IMR-90 (cell line): ENCODE measurements around the gene MDM4. TPM values are rescaled to one million over a fixed set of nuclear protein-coding genes. Genes with fewer than 3 reads are reported as not detected.

Experiments
- ATAC-seq: fragments of 200-7000 bp; cut with Tn5 transposase; 2 replicates; pipeline ENCODE4 v1.9.1; 2020; ENCODE audit warnings: low read depth, mild to moderate bottlenecking, moderate library complexity
- BruUV-seq: library from RNA; stranded (reverse); fragments of 400-500 nt; replicated peaks from 2 replicates; lab custom pipeline; 2021; lab: Mats Ljungman, UMichigan
- CTCF ChIA-PET: fragments of 300-600 bp; formaldehyde crosslinking; extraction: SDS; loops from one replicate; lab custom pipeline; 2021; ENCODE audit warnings: antibody characterized with exemption; lab: Yijun Ruan, JAX
- POLR2A ChIA-PET: fragments of 300-600 bp; sonication (Branson Sonifier 250); formaldehyde crosslinking; loops from one replicate; lab custom pipeline; 2022; ENCODE audit warnings: antibody characterized with exemption; ENCODE audit not compliant: unreplicated experiment; lab: Charles Lee
- DNase-seq: peaks from one replicate; pipeline ENCODE4 v3.0.0; 2013
- H2AFZ ChIP-seq: replicated peaks from 2 replicates; pipeline ENCODE3; 2013; ENCODE audit warnings: low read length, mild to moderate bottlenecking; ENCODE audit not compliant: poor library complexity
- H2AK5ac ChIP-seq: 2 replicates; pipeline ENCODE4 v1.6.1; 2013; ENCODE audit warnings: low read depth, low read length, inconsistent platforms
- H2AK9ac ChIP-seq: replicated peaks from 2 replicates; pipeline ENCODE3; 2013; ENCODE audit warnings: mild to moderate bottlenecking, low read depth, low read length, moderate library complexity; ENCODE audit not compliant: poor library complexity
- H2BK120ac ChIP-seq: 2 replicates; pipeline ENCODE4 v1.6.1; 2013; ENCODE audit warnings: low read depth, low read length, inconsistent platforms
- H2BK15ac ChIP-seq: 3 replicates; pipeline ENCODE4 v1.6.1; 2013; ENCODE audit warnings: low read depth, low read length, inconsistent platforms
- H2BK20ac ChIP-seq: 2 replicates; pipeline ENCODE4 v1.6.1; 2013; ENCODE audit warnings: low read depth, mild to moderate bottlenecking, inconsistent platforms, low read length, moderate library complexity
- H2BK5ac ChIP-seq: 2 replicates; pipeline ENCODE4 v1.6.1; 2013; ENCODE audit warnings: mild to moderate bottlenecking, low read depth, low read length, inconsistent platforms; ENCODE audit not compliant: poor library complexity, severe bottlenecking
- H3K14ac ChIP-seq: replicated peaks from 2 replicates; pipeline ENCODE4 v1.6.1; 2013; ENCODE audit warnings: low read depth, low read length, inconsistent platforms
- H3K18ac ChIP-seq: 2 replicates; pipeline ENCODE4 v1.6.1; 2013; ENCODE audit warnings: low read depth, low read length, control low read depth
- H3K23ac ChIP-seq: 2 replicates; pipeline ENCODE4 v1.6.1; 2013; ENCODE audit warnings: low read depth, low read length, inconsistent platforms
- H3K27ac ChIP-seq: 2 replicates; pipeline ENCODE4 v1.5.1; 2013; ENCODE audit warnings: mild to moderate bottlenecking, control low read depth, low read length; ENCODE audit not compliant: insufficient read depth
- H3K27me3 ChIP-seq: 2 replicates; pipeline ENCODE4 v1.6.1; 2013; ENCODE audit warnings: low read length; ENCODE audit not compliant: control insufficient read depth, insufficient read depth
- H3K36me3 ChIP-seq: 2 replicates; pipeline ENCODE4 v1.6.1; 2013; ENCODE audit warnings: low read length, mixed read lengths; ENCODE audit not compliant: control insufficient read depth, insufficient read depth
- H3K4ac ChIP-seq: 2 replicates; pipeline ENCODE4 v1.6.1; 2013; ENCODE audit warnings: low read depth, low read length, inconsistent platforms
- H3K4me1 ChIP-seq: 2 replicates; pipeline ENCODE4 v1.6.1; 2013; ENCODE audit warnings: low read length, mixed read lengths; ENCODE audit not compliant: control insufficient read depth, insufficient read depth
- H3K4me2 ChIP-seq: 2 replicates; pipeline ENCODE4 v1.6.1; 2013; ENCODE audit warnings: low read depth, mild to moderate bottlenecking, control low read depth, low read length, moderate library complexity
- H3K4me3 ChIP-seq: 2 replicates; pipeline ENCODE4 v1.5.1; 2013; ENCODE audit warnings: low read depth, mild to moderate bottlenecking, control low read depth, low read length, moderate library complexity; ENCODE audit not compliant: insufficient read depth
- H3K56ac ChIP-seq: 2 replicates; pipeline ENCODE4 v1.6.1; 2013; ENCODE audit warnings: low read length, inconsistent platforms; ENCODE audit not compliant: insufficient read depth; ENCODE audit errors: extremely low read depth
- H3K79me1 ChIP-seq, 2 experiments: 2 replicates each; pipeline ENCODE4 v1.6.1; 2013; ENCODE audit warnings: low read length in 2 of 2, inconsistent platforms in 1 of 2, low read depth in 1 of 2
- H3K9ac ChIP-seq: 2 replicates; pipeline ENCODE4 v1.6.1; 2013; ENCODE audit warnings: low read depth, low read length, control low read depth
- H3K9me1 ChIP-seq: 2 replicates; pipeline ENCODE4 v1.6.1; 2013; ENCODE audit warnings: low read length, inconsistent platforms; ENCODE audit not compliant: insufficient read depth
- H3K9me3 ChIP-seq: 2 replicates; pipeline ENCODE4 v1.6.1; 2013; ENCODE audit warnings: low read length; ENCODE audit not compliant: control insufficient read depth, insufficient read depth
- H4K20me1 ChIP-seq: 2 replicates; pipeline ENCODE4 v1.6.1; 2013; ENCODE audit warnings: low read length, inconsistent platforms; ENCODE audit not compliant: insufficient read depth
- H4K5ac ChIP-seq: 2 replicates; pipeline ENCODE4 v1.6.1; 2013; ENCODE audit warnings: mild to moderate bottlenecking, low read depth, low read length, control low read depth
- H4K8ac ChIP-seq, 2 experiments: 2 replicates each; pipeline ENCODE4 v1.6.1; 2013; ENCODE audit warnings: low read depth in 2 of 2, low read length in 2 of 2, control low read depth in 1 of 2, inconsistent platforms in 1 of 2
- H4K91ac ChIP-seq: 2 replicates; pipeline ENCODE4 v1.6.1; 2013; ENCODE audit warnings: low read depth, low read length, inconsistent platforms; ENCODE audit not compliant: insufficient read depth
- BHLHE40 ChIP-seq: fragments of 150-350 bp; IDR thresholded peaks from 2 replicates; pipeline ENCODE4 v1.6.1; 2016; ENCODE audit warnings: mild to moderate bottlenecking, low read depth, low read length
- CEBPB ChIP-seq: IDR thresholded peaks from 2 replicates; pipeline ENCODE4 v1.6.1; 2012; ENCODE audit warnings: low read depth, low read length, improper control_type of control experiment
- CHD1 ChIP-seq: IDR thresholded peaks from 2 replicates; pipeline ENCODE4 v1.6.1; 2012; ENCODE audit warnings: low read depth, low read length, improper control_type of control experiment
- FOS ChIP-seq: fragments of 150-350 bp; IDR thresholded peaks from 2 replicates; pipeline ENCODE4 v1.6.1; 2016; ENCODE audit warnings: low read depth, low read length
- MAFK ChIP-seq: IDR thresholded peaks from 2 replicates; pipeline ENCODE4 v1.6.1; 2012; ENCODE audit warnings: low read depth, low read length, improper control_type of control experiment
- MAZ ChIP-seq: IDR thresholded peaks from 2 replicates; pipeline ENCODE4 v1.6.1; 2012; ENCODE audit warnings: low read depth, mild to moderate bottlenecking, low read length, improper control_type of control experiment, moderate library complexity, borderline replicate concordance
- NFE2L2 ChIP-seq: fragments of 150-350 bp; IDR thresholded peaks from 2 replicates; pipeline ENCODE4 v1.6.1; 2016; ENCODE audit warnings: low read depth, mild to moderate bottlenecking, low read length
- POLR2A ChIP-seq: IDR thresholded peaks from 2 replicates; pipeline ENCODE4 v1.6.1; 2012; ENCODE audit warnings: mild to moderate bottlenecking, low read depth, low read length
- RCOR1 ChIP-seq: IDR thresholded peaks from 2 replicates; pipeline ENCODE4 v1.6.1; 2012; ENCODE audit warnings: mild to moderate bottlenecking, low read length, improper control_type of control experiment; ENCODE audit not compliant: insufficient replicate concordance
- RFX5 ChIP-seq: IDR thresholded peaks from 2 replicates; pipeline ENCODE4 v1.8.0; 2012; ENCODE audit warnings: low read depth, mild to moderate bottlenecking, low read length, moderate library complexity
- SMC3 ChIP-seq: fragments of 150-350 bp; IDR thresholded peaks from 2 replicates; pipeline ENCODE4 v1.6.1; 2016; ENCODE audit warnings: low read depth, mild to moderate bottlenecking, antibody characterized with exemption, low read length, moderate library complexity
- dilution Hi-C: fragments of 300-500 bp; cut with HindIII; formaldehyde crosslinking; loops from one replicate; pipeline ENCODE4 v1.14.3; 2018; ENCODE audit warnings: low sequenced_read_pairs; ENCODE audit not compliant: unreplicated experiment
- in situ Hi-C: fragments of 300-500 bp; cut with MboI; formaldehyde crosslinking; loops from 3 replicates; pipeline ENCODE4 v1.14.3; 2019; ENCODE audit warnings: low sequenced_read_pairs, inconsistent platforms, mixed read lengths
- intact Hi-C: fragments of 100-400 bp; cut with micrococcal nuclease; formaldehyde crosslinking; loops from 2 replicates; pipeline ENCODE4 v1.10.0; 2022
- polyA plus RNA-seq, 3 experiments: library from polyadenylated mRNA; depleted of rRNA; stranded (reverse); fragments of >200 nt; gene quantifications; 2 replicates each; pipeline ENCODE4 v1.2.3, GENCODE V29; 2012; ENCODE audit warnings: low replicate concordance in 1 of 3
- total RNA-seq: library from RNA; depleted of rRNA; stranded (reverse); fragments of >200 nt; gene quantifications from 2 replicates; pipeline ENCODE4 v1.2.3, GENCODE V29; 2012
- TF ChIP-seq, protein P1 (sequence below): fragments of 150-350 bp; IDR thresholded peaks from 2 replicates; pipeline ENCODE4 v1.6.1; 2016; ENCODE audit warnings: low read depth, mild to moderate bottlenecking, low read length, moderate library complexity, borderline replicate concordance
- TF ChIP-seq, protein P2 (sequence below): fragments of 150-350 bp; IDR thresholded peaks from 2 replicates; pipeline ENCODE4 v1.6.1; 2017; ENCODE audit warnings: mild to moderate bottlenecking, antibody characterized with exemption, low read length, low read depth
- TF ChIP-seq, protein P3 (sequence below): conservative IDR thresholded peaks from 2 replicates; pipeline ENCODE4 v1.5.1; 2012; ENCODE audit warnings: mild to moderate bottlenecking, low read depth, low read length, improper control_type of control experiment

The MDM4 gene
- total and polyA plus RNA-seq, 2 of the 4 experiments (the other 2 are of a cell fraction) = 7.4 to 20.1 TPM

GRCh38 chr1:204511366-204511765 lies 4.8 kb upstream of the MDM4 start:
- H3K9me3 ChIP-seq = no peaks in the 10 kb centered on the region
- H3K4ac ChIP-seq = no peak overlapping the region
- DNase-seq (no peak), ATAC-seq (no peak)
- no peak overlapping the region for H2BK5ac ChIP-seq
- BruUV-seq = no TSS peak
- H3K18ac ChIP-seq = no peak overlapping the region
- dilution Hi-C loops = no loop called here
- no peak overlapping the region for H3K23ac ChIP-seq
- H2BK120ac ChIP-seq = no peak overlapping the region
- H2BK15ac ChIP-seq = no peak overlapping the region
- no peak overlapping the region for H4K91ac ChIP-seq
- ChIA-PET POLR2A (no interaction called here), CTCF (no interaction called here)
- H3K9me1 ChIP-seq = 0 out of 2 replicates have a peak, but pooled peaks cover 3% of the 10 kb centered on the region
- intact Hi-C loops = no loop called here
- H3K9ac ChIP-seq = no peak overlapping the region
- peaks cover 0 to 4% of the 10 kb centered on the region in 2 experiments; a peak in 2 of 4 replicates for H3K79me1 ChIP-seq
- H3K4me3 ChIP-seq = no peak overlapping the region
- no peak overlapping the region for H4K5ac ChIP-seq
- H2AK5ac ChIP-seq = no peak overlapping the region
- H3K14ac ChIP-seq = no peak overlapping the region
- peaks cover 2% of the 10 kb centered on the region; the same call in 1 of the 2 replicates for H3K4me1 ChIP-seq
- no peak overlapping the region for H2AK9ac ChIP-seq
- H3K27ac ChIP-seq = no peak overlapping the region
- no peak overlapping the region for H2BK20ac ChIP-seq
- H4K8ac ChIP-seq = no peak overlapping the region
- in situ Hi-C loops = no loop called here
- no peak overlapping the region for H3K56ac ChIP-seq
- H3K27me3 ChIP-seq = no peaks in the 10 kb centered on the region
- H4K20me1 ChIP-seq = peaks cover 3% of the 10 kb centered on the region; the same call in 1 of the 2 replicates
- H2AFZ ChIP-seq = no peak overlapping the region
- no peak overlapping the region for H3K4me2 ChIP-seq
- TF ChIP-seq CEBPB (no peak), RFX5 (no peak), MAZ (no peak), CHD1 (no peak), SMC3 (no peak), BHLHE40 (no peak), MAFK (no peak), NFE2L2 (no peak), POLR2A (no peak), RCOR1 (no peak), FOS (no peak)
- TF ChIP-seq, protein P1, sequence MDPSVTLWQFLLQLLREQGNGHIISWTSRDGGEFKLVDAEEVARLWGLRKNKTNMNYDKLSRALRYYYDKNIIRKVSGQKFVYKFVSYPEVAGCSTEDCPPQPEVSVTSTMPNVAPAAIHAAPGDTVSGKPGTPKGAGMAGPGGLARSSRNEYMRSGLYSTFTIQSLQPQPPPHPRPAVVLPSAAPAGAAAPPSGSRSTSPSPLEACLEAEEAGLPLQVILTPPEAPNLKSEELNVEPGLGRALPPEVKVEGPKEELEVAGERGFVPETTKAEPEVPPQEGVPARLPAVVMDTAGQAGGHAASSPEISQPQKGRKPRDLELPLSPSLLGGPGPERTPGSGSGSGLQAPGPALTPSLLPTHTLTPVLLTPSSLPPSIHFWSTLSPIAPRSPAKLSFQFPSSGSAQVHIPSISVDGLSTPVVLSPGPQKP = no peak
- TF ChIP-seq, protein P2, sequence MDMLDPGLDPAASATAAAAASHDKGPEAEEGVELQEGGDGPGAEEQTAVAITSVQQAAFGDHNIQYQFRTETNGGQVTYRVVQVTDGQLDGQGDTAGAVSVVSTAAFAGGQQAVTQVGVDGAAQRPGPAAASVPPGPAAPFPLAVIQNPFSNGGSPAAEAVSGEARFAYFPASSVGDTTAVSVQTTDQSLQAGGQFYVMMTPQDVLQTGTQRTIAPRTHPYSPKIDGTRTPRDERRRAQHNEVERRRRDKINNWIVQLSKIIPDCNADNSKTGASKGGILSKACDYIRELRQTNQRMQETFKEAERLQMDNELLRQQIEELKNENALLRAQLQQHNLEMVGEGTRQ = no peak
- TF ChIP-seq, protein P3, sequence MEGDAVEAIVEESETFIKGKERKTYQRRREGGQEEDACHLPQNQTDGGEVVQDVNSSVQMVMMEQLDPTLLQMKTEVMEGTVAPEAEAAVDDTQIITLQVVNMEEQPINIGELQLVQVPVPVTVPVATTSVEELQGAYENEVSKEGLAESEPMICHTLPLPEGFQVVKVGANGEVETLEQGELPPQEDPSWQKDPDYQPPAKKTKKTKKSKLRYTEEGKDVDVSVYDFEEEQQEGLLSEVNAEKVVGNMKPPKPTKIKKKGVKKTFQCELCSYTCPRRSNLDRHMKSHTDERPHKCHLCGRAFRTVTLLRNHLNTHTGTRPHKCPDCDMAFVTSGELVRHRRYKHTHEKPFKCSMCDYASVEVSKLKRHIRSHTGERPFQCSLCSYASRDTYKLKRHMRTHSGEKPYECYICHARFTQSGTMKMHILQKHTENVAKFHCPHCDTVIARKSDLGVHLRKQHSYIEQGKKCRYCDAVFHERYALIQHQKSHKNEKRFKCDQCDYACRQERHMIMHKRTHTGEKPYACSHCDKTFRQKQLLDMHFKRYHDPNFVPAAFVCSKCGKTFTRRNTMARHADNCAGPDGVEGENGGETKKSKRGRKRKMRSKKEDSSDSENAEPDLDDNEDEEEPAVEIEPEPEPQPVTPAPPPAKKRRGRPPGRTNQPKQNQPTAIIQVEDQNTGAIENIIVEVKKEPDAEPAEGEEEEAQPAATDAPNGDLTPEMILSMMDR = no peak
- H3K36me3 ChIP-seq = no peaks in the 10 kb centered on the region
